GM23248 (cell line): ENCODE results near the gene SMIM9.

ENCODE experiments used
- EZH2 ChIP-seq: fragments of 200-600 bp; sonication (generic); IDR thresholded peaks from 2 replicates; pipeline ENCODE4 v1.6.1; 2018; ENCODE audit warnings: antibody characterized with exemption, mild to moderate bottlenecking; ENCODE audit not compliant: insufficient read depth, poor library complexity, severe bottlenecking
- EZH2phosphoT487 ChIP-seq: fragments of 200-600 bp; sonication (generic); IDR thresholded peaks from 2 replicates; pipeline ENCODE4 v1.6.1; 2018; ENCODE audit warnings: antibody characterized with exemption, moderate library complexity, mild to moderate bottlenecking, low read depth; ENCODE audit not compliant: insufficient read depth

DNA sequence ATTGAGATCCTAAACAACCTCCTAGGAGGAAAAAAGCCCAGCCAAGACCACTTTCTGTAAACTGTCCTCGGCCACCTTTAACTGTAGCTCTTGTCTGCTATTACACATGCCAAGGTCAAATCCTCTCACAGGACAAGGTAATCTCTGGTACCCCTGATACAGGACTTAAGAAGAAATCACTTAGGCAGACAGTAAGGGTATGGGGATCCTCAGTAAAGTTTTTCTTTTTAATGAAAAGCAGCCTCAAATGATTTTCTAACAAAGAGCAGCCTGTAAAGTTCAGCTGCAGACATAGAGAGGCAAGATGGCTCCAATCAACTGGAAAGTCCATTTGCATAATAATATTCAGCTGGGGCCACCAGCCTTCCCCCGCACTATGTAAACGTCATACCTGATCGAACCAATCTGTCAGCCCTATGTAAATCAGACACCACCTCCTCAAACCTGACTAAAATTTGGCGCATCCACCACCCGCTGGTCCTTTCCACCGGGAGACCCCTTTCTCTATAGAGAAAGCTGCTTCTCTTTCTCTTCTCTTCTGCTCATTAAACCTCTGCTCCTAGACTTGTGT lies 14.6 kb downstream of the SMIM9 start:
- TF ChIP-seq EZH2 (no peak), EZH2phosphoT487 (no peak)
